ENCODE data around the gene DSEL. TPM values are rescaled to one million over a fixed set of nuclear protein-coding genes. Genes with fewer than 3 reads are reported as not detected.

Gene DSEL
- total and polyA plus RNA-seq, 2 of the 8 experiments (the other 6 are each of a cell fraction or from before 2014, with no cell fraction given) = 3.0 to 22.8 TPM

GRCh38 chr18:67510831-67511230 lies 5.7 kb downstream of the DSEL start:
- DNase-seq (ENCODE audit: low read depth in 1 of 2, low spot score in 2 of 2) (no peak), FAIRE-seq (no peak)
- Histone ChIP-seq H3K18ac (ENCODE audit: extremely low read depth, low read length) (no peak overlapping the region), H3K27ac (ENCODE audit: low read depth, low read length) (no peak overlapping the region), H3K9me3 (ENCODE audit: insufficient read depth in 2 of 2, low read depth in 1 of 2, low read length in 1 of 2) (peaks cover 0 to 2% of the 10 kb centered on the region in 2 experiments; a peak in 1 of 4 replicates), H2AFZ (ENCODE audit: low read length) (no peak overlapping the region), H3K79me1 (ENCODE audit: low read depth, low read length) (no peaks in the 10 kb centered on the region), H3K27me3 (replicated peaks in 1 of 4; ENCODE audit: control insufficient read depth in 3 of 4, extremely low read depth in 1 of 4, insufficient read depth in 3 of 4, low read length in 3 of 4) (no peaks in the 10 kb centered on the region), H2BK120ac (replicated peaks; ENCODE audit: low read depth, low read length) (no peak overlapping the region), H2AK5ac (ENCODE audit: low read depth, low read length) (no peak overlapping the region), H4K5ac (ENCODE audit: insufficient read length, low read depth, low read length) (no peak overlapping the region), H3K79me2 (ENCODE audit: control insufficient read depth in 1 of 2, insufficient read depth in 2 of 2, low read length in 2 of 2) (peaks cover 8 to 58% of the 10 kb centered on the region in 2 experiments; a peak in 3 of 4 replicates), H4K8ac (ENCODE audit: extremely low read depth, insufficient read depth, low read length) (no peak overlapping the region), H2BK20ac (ENCODE audit: low read length) (no peak overlapping the region), H3K4ac (replicated peaks; ENCODE audit: insufficient read length, low read depth, low read length) (no peak overlapping the region), H4K91ac (replicated peaks; ENCODE audit: insufficient read length, low read length) (no peak overlapping the region), H3K9ac (replicated peaks in 1 of 4; ENCODE audit: extremely low read depth in 1 of 4, low read depth in 3 of 4, low read length in 3 of 4) (peak overlapping the region in 1 of 4 experiments; percentile 34; a peak in 1 of 7 replicates), H3K36me3 (ENCODE audit: control insufficient read depth in 2 of 4, insufficient read depth in 4 of 4, low read length in 3 of 4) (peaks cover 0 to 8% (median 0%) of the 10 kb centered on the region in 4 experiments; a peak in 3 of 8 replicates), H2BK12ac (ENCODE audit: low read depth, low read length) (no peak overlapping the region), H3K23me2 (ENCODE audit: low read depth, low read length) (no peaks in the 10 kb centered on the region), H2BK15ac (ENCODE audit: low read length) (no peak overlapping the region), H4K20me1 (replicated peaks in 1 of 2; ENCODE audit: control insufficient read depth in 1 of 2, insufficient read depth in 2 of 2, low read length in 2 of 2) (peaks cover 1 to 2% of the 10 kb centered on the region in 2 experiments), H3K23ac (ENCODE audit: insufficient read length) (no peak overlapping the region), H3K14ac (ENCODE audit: insufficient read length) (no peak overlapping the region), H3K4me1 (replicated peaks in 1 of 4; ENCODE audit: control insufficient read depth in 3 of 4, insufficient read depth in 4 of 4, low read length in 3 of 4) (peaks cover 0 to 5% (median 1%) of the 10 kb centered on the region in 4 experiments; a peak in 4 of 7 replicates), H3K4me3 (ENCODE audit: extremely low read depth in 1 of 4, insufficient read depth in 2 of 4, low read depth in 3 of 4, low read length in 4 of 4) (no peak overlapping the region), H3K4me2 (ENCODE audit: insufficient read depth in 1 of 2, low read depth in 2 of 2, low read length in 2 of 2) (no peak overlapping the region), H2BK5ac (ENCODE audit: low read depth, low read length) (no peak overlapping the region), H3K56ac (replicated peaks; ENCODE audit: insufficient read length, low read depth, low read length) (no peak overlapping the region)
- ChIA-PET CTCF (ENCODE audit: partially characterized antibody) (interaction anchor here (0.9 kb wide), 1 partner anchor 199 kb away, joined by 3 read pairs; no protein-coding TSS in a partner anchor), POLR2A (ENCODE audit: partially characterized antibody) (no interaction called here)
- 89% methylated on average over 3 of the region's 3 CpGs; no CpG with 5 or more reads in 1 of the 2 experiments for WGBS, 2 experiments (ENCODE audit: extremely low coverage in 1 of 2, insufficient coverage in 1 of 2, insufficient read length in 1 of 2, insufficient replicate concordance in 2 of 2, low coverage in 1 of 2, low lambda C conversion rate in 2 of 2, missing lambda C conversion rate in 1 of 2)
- TF ChIP-seq KDM4A (IDR thresholded peaks at IDR 0.05; ENCODE audit: low read depth, low read length, severe bottlenecking) (no peak), EP300 (IDR thresholded peaks at IDR 0.05; ENCODE audit: borderline replicate concordance in 1 of 2, low read depth in 2 of 2, low read length in 2 of 2) (no peak), RBBP5 (IDR thresholded peaks at IDR 0.05; ENCODE audit: borderline replicate concordance, low read depth, low read length) (no peak), SP2 (IDR thresholded peaks at IDR 0.05; ENCODE audit: low read length) (no peak), ASH2L (IDR thresholded peaks at IDR 0.05; ENCODE audit: low read length) (no peak), SIN3A (conservative IDR thresholded peaks at IDR 0.05 in 1 of 2, IDR thresholded peaks at IDR 0.05 in 1 of 2; ENCODE audit: low read depth in 1 of 2, low read length in 2 of 2) (no peak)

Data from H1 (cell line).